GM12874 (cell line): Measurements from ENCODE around the gene C10orf90.

ENCODE experiments used
- CTCF ChIP-seq: IDR thresholded peaks from 2 replicates; pipeline ENCODE4 v1.5.1; 2011; ENCODE audit warnings: low read depth, mild to moderate bottlenecking, control low read depth, low read length, moderate library complexity; ENCODE audit not compliant: insufficient read depth

C10orf90 gene

GRCh38 chr10:126387931-126388911 is 282.3 kb downstream of the C10orf90 start, which contains the start of gene ADAM12:
ADAM12 (minus strand) TSS chr10:126388477; CDS start chr10:126388145, 332 bp downstream.
- TF ChIP-seq CTCF: no peak

GRCh38 chr10:126387041-126387921 is 283.2 kb downstream of the C10orf90 start:
- no peak for TF ChIP-seq CTCF

GRCh38 chr10:126384269-126384873 is 286.1 kb downstream of the C10orf90 start:
- TF ChIP-seq CTCF: no peak

GRCh38 chr10:126380352-126381076 is 290.0 kb downstream of the C10orf90 start:
- no peak for TF ChIP-seq CTCF

GRCh38 chr10:126376956-126377355 is 293.5 kb downstream of the C10orf90 start:
- TF ChIP-seq CTCF: no peak

GRCh38 chr10:126375926-126376554 is 294.5 kb downstream of the C10orf90 start:
- no peak for TF ChIP-seq CTCF
